Activated CD8-positive, alpha-beta memory T cell treated with anti-CD3 and anti-CD28 coated beads for 1 hour (primary cell): Measurements from ENCODE around the gene MAGI2.

Source experiments
- DNase-seq, 2 donors: peaks; one replicate each; pipeline ENCODE4 v3.0.0-alpha.2; 2020; ENCODE audit warnings: low read depth in 1 of 2; ENCODE audit errors: extremely low read depth in 1 of 2

The MAGI2 gene

GRCh38 chr7:78760620-78761355, 692.7 kb downstream of the MAGI2 start:
- no peak for DNase-seq

DNA sequence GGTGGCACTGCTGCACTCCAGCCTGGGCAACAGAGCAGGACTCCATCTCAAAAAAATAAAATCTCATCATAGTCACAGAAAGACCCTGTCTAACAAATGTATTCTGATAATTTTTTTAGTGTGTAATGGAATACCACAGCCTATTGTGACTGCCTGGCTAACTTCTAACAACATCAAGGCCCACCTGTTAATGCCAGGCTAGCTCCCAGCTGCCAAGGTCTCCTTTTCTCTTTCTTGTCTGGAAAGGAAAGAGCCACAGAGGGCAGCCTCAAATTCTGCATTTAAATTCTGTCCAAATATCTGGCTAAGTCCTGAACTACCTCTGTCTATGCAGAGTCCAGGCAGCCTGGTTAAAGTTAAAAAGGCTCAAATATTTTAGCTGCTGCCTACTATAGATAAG, 700.9 kb downstream of the MAGI2 start:
- DNase-seq = no peak

DNA sequence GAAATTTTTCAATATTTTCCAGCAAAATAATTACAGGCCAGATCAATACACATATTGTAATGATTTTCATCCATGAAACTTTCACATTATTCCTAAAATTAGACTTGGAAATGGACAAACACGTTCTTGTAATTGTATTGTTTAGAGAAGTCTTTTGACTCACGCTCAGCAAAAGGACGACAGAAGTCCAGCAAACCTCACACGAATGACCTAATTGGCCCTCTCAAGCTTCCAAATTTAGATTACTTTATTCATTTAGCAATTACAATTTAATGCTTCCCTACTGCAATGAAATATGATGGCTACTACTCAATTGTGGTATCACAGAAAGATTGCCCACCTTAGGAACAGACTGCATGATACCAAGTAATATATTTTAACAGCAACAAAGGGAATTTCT, 702.2 kb downstream of the MAGI2 start:
- no peak for DNase-seq

- no peak for DNase-seq
Measured at GRCh38 chr7:78749052-78749746, 704.3 kb downstream of the MAGI2 start.

DNA sequence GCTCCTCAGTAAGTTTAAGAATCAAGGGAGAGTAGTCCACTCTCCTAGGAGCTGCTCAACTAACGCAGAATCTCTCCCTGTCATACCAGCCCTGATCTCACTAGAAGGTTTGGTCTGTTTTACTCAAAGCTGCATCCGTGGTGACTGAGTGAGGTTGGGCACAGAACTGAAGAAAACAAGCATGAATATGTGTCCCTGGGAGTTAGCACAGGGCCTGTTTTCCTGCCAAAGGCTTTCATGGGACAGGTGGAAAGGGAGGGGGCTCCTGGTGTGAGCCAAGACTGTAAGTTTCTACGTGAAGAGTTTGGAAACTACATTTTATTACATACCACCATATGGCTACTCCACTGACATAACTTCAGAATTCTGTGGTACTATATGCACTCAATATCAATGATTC, 705.9 kb downstream of the MAGI2 start:
- no peak for DNase-seq

- DNase-seq = no peak
Measured at GRCh38 chr7:78746301-78746700, 707.2 kb downstream of the MAGI2 start.

DNA sequence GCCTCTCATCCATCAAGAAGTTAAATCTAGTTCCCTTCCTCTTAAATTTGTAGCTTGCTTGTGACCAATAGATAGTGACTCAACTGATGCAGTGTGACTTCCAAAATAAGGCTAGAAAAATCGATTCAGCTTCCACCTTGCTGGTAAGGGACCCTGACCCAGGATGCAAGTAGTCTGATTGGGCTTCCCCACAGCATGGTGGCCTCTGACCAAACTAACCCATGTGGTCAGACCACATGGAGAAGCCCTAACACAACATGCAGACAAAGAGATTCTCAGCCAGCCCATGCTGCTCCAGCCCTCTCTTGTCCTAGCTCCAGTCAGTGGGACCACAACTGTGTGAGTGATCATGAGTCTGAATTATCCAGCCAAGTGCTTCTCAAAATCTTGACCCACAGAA, 710.8 kb downstream of the MAGI2 start:
- DNase-seq = no peak

DNA sequence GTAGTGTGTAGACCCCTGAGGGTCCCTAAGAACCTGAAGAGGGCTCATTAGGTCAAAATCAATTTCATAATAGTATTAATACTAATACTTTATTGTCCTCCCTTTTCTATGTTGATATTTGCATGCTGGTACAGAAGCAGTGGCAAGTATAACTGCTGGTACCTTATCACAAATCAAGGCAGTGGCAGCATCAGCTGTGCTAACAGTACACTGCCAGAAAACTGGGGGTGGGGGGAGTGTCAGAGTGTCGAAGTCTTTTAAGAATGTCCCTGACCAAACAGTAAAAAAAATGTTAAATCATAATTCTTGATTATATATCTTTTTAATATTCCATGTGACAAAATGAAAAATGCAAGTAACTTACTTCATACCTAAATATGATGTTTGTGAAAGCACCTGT, 716.9 kb downstream of the MAGI2 start:
- DNase-seq = no peak

GRCh38 chr7:78734626-78735025, 718.8 kb downstream of the MAGI2 start:
- no peak for DNase-seq

- DNase-seq = no peak
Measured at GRCh38 chr7:78720066-78720465, 733.4 kb downstream of the MAGI2 start.

DNA sequence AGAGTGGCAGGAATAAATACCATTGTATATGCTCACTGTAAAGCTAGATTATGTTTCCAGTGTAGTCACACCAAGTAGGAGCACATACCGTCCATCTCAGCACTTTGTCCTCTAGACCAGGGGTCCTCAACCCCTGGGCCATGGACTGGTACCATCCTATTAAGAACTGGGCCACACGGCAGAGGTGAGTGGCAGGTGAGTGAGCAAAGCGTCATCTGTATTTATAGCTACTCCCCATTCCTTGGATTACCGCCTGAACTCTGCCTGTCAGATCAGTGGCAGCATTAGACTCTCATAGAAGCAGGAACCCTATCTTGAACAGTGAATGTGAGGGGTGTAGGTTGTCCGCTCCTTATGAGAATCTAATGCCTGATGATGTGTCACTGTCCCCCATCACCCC, 735.3 kb downstream of the MAGI2 start:
- DNase-seq = no peak

DNA sequence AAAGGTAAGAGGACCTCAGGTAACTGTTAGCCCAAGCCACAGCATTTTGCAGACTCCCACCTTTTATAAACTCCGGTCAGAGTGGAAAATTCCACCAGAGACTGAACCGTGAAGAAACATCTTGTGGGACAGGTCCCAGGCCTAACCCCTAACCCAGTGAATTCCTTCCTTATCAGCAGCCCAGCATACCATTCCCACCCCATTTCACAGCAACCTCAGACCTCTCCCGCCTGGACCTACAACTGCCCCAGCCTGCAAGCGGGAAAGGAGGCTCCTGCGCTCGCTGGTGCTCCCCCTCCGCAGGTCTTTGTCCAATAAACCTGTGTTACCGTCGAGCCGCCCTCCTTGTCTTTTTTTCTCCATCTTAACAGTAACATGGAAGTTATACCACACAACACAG, 736.6 kb downstream of the MAGI2 start:
- no peak for DNase-seq

GRCh38 chr7:78714356-78714755, 739.1 kb downstream of the MAGI2 start:
- no peak for DNase-seq

GRCh38 chr7:78712111-78712510, 741.4 kb downstream of the MAGI2 start:
- no peak for DNase-seq

DNA sequence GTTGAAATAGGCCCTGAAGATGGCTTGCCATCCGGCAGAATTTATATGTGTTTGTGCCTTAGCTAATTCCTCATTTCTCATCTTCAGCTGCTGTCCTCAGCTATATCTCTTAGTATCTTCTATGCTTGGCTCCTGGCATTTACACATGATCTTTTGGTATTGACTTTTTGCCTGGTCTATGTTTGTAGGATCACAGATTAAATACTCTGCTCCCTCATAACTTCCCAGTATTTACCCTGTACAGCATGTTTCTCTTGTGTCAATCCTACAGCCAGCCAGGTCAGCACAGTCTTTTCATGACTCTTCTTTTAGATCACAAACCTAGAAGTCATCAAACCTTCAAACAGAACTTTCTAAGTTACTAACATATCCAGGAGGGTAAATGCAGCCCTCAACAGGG, 743.8 kb downstream of the MAGI2 start:
- DNase-seq = no peak

- DNase-seq = no peak
Measured at GRCh38 chr7:78704504-78704903, 749.0 kb downstream of the MAGI2 start.

- no peak for DNase-seq
Measured at GRCh38 chr7:78703391-78703790, 750.1 kb downstream of the MAGI2 start.

DNA sequence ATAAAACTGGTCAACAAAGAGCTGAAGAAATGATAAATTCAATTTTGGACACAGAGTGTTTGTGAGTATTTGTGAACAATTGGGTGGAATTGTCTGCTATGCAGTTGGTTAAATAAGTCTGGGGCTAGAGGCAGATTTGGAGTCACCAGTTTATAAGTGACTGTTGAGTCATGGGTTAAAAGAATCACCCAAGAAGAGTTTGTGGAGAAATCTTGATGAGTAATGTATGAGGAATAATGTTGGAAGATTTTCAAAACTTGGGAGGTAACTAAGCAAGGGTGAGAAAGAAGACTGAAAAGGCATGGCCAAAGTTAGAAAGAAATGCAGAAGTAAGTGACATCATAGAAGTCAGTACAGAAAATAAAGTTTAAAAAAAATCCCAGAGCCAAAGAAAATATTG, 750.7 kb downstream of the MAGI2 start:
- DNase-seq = no peak

GRCh38 chr7:78695826-78696225, 757.6 kb downstream of the MAGI2 start:
- no peak for DNase-seq

- DNase-seq = no peak
Measured at GRCh38 chr7:78691584-78691983, 761.9 kb downstream of the MAGI2 start.

- no peak for DNase-seq
Measured at GRCh38 chr7:78690174-78690573, 763.3 kb downstream of the MAGI2 start.

DNA sequence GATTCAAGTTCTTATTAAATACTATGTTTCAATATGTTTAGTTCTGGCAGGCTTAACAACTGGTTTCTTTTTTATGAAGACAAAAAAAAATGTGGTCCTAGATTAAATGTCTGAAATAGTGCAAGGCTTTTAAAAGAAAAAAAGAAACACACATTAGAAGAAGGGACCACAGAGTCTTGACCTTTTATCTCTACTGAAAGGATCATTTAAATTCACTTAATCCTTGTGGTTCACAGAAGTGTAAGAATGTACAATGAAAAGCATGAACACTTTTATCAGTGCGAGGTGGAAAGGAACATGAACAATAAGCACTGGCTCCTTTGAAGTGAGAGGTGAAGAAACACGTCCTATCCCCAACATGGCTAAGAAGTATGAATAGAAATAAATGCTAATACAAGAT, 765.1 kb downstream of the MAGI2 start:
- DNase-seq = no peak

- DNase-seq = no peak
Measured at GRCh38 chr7:78686189-78686588, 767.3 kb downstream of the MAGI2 start.
